ENCODE measurements around the gene SLC2A2. TPM values are rescaled to one million over a fixed set of nuclear protein-coding genes. Genes with fewer than 3 reads are reported as not detected.

Gene SLC2A2
- total and polyA plus RNA-seq, 8 donors, result 2.9 TPM; not detected in 7

- no peak for DNase-seq
- Histone ChIP-seq H3K27ac (no peak overlapping the region), H3K27me3 (no peaks in the 10 kb centered on the region), H3K4me3 (no peak overlapping the region), H3K9me3 (no peaks in the 10 kb centered on the region), H3K4me1 (peaks cover 0 to 25% (median 3%) of the 10 kb centered on the region in 4 donors), H3K36me3 (no peaks in the 10 kb centered on the region)
- TF ChIP-seq POLR2A (IDR thresholded peaks at IDR 0.05) (no peak), EP300 (IDR thresholded peaks at IDR 0.05) (no peak), POLR2AphosphoS5 (IDR thresholded peaks at IDR 0.05) (no peak)
- TF ChIP-seq, protein P1, sequence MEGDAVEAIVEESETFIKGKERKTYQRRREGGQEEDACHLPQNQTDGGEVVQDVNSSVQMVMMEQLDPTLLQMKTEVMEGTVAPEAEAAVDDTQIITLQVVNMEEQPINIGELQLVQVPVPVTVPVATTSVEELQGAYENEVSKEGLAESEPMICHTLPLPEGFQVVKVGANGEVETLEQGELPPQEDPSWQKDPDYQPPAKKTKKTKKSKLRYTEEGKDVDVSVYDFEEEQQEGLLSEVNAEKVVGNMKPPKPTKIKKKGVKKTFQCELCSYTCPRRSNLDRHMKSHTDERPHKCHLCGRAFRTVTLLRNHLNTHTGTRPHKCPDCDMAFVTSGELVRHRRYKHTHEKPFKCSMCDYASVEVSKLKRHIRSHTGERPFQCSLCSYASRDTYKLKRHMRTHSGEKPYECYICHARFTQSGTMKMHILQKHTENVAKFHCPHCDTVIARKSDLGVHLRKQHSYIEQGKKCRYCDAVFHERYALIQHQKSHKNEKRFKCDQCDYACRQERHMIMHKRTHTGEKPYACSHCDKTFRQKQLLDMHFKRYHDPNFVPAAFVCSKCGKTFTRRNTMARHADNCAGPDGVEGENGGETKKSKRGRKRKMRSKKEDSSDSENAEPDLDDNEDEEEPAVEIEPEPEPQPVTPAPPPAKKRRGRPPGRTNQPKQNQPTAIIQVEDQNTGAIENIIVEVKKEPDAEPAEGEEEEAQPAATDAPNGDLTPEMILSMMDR (IDR thresholded peaks at IDR 0.05), result no peak
- 66 to 78% (median 74%) methylated on average over 1 of the region's 1 CpG for WGBS, 5 donors
- intact Hi-C loops (cut with DNase I; ENCODE audit: low total_unique reads), result no loop called here
Observed at GRCh38 chr3:171054231-171054630, 27.7 kb upstream of the SLC2A2 start.

DNA sequence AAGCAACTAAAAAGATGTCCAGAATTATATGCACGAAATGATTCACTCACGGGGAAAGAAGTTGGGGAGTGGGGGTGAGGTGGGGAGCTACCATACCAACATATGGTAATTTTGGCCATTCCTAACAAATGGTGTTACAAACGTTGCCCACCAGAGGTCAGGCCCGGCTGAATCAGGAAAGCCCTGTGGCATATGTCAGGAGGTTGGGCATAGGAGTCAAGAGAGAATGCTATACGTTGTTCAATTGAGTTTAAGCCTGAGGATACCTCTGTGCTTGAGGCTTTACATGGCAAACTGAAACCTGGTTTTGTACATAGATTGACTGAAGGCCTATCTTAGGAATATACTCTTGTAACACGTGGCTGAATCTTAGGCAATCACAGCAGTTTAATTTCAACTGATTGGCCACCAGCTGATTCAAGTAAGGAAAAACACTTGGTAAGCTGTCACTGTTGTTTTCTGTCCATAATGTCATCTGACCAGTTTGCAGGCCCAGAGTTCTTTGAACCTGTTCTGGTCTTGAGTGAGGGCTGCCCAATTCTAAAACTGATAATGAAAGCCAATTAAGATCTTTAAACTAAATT lies 23.4 kb upstream of the SLC2A2 start:
- peaks cover 0 to under 1% (median 0%) of the 10 kb centered on the region in 4 donors for H3K4me1 ChIP-seq
- H3K9me3 ChIP-seq, result no peaks in the 10 kb centered on the region
- TF ChIP-seq EP300 (IDR thresholded peaks at IDR 0.05) (no peak), POLR2AphosphoS5 (IDR thresholded peaks at IDR 0.05) (no peak), POLR2A (IDR thresholded peaks at IDR 0.05) (no peak)
- TF ChIP-seq, protein P1 (IDR thresholded peaks at IDR 0.05), result peak in 5 of 7 experiments; percentile 12 to 59 (median 39)
- H3K27ac ChIP-seq, result no peak overlapping the region
- WGBS, 5 donors, result 17 to 27% (median 23%) methylated on average over 6 of the region's 6 CpGs
- no peak overlapping the region for H3K4me3 ChIP-seq
- intact Hi-C loops (cut with DNase I; ENCODE audit: low total_unique reads), result loop anchor here (10.0 kb wide), 1 partner anchor 515 kb away; no protein-coding TSS in a partner anchor
- peak; percentile 54 to 76 for DNase-seq
- H3K27me3 ChIP-seq, result no peaks in the 10 kb centered on the region
- H3K36me3 ChIP-seq, result no peaks in the 10 kb centered on the region

- intact Hi-C loops (cut with DNase I; ENCODE audit: low total_unique reads), result loop anchor here (10.0 kb wide), 1 partner anchor 518 kb away; no protein-coding TSS in a partner anchor
- no peak for DNase-seq
- WGBS, 5 donors, result 70 to 89% (median 80%) methylated on average over 4 of the region's 4 CpGs
- H3K9me3 ChIP-seq, result no peaks in the 10 kb centered on the region
- no peak overlapping the region for H3K4me3 ChIP-seq
- H3K27me3 ChIP-seq, result no peaks in the 10 kb centered on the region
- no peaks in the 10 kb centered on the region for H3K36me3 ChIP-seq
- no peaks in the 10 kb centered on the region for H3K4me1 ChIP-seq
- no peak for TF ChIP-seq EP300 (IDR thresholded peaks at IDR 0.05)
- no peak for TF ChIP-seq POLR2A (IDR thresholded peaks at IDR 0.05)
- no peak for TF ChIP-seq POLR2AphosphoS5 (IDR thresholded peaks at IDR 0.05)
- TF ChIP-seq, protein P1 (IDR thresholded peaks at IDR 0.05), result no peak
- H3K27ac ChIP-seq, result no peak overlapping the region
Observed at GRCh38 chr3:171046760-171047159, 20.2 kb upstream of the SLC2A2 start.

- DNase-seq, result no peak
- Histone ChIP-seq H3K27me3 (no peaks in the 10 kb centered on the region), H3K9me3 (no peaks in the 10 kb centered on the region), H3K36me3 (no peaks in the 10 kb centered on the region), H3K4me3 (no peak overlapping the region), H3K27ac (no peak overlapping the region), H3K4me1 (no peaks in the 10 kb centered on the region)
- intact Hi-C loops (cut with DNase I; ENCODE audit: low total_unique reads), result loop anchor here (10.0 kb wide), 1 partner anchor 520 kb away; no protein-coding TSS in a partner anchor
- 75 to 85% (median 78%) methylated on average over 14 of the region's 14 CpGs for WGBS, 5 donors
- TF ChIP-seq POLR2A (IDR thresholded peaks at IDR 0.05) (no peak), POLR2AphosphoS5 (IDR thresholded peaks at IDR 0.05) (no peak), EP300 (IDR thresholded peaks at IDR 0.05) (no peak)
- TF ChIP-seq, protein P1 (IDR thresholded peaks at IDR 0.05), result no peak
Observed at GRCh38 chr3:171044835-171045793, 18.6 kb upstream of the SLC2A2 start.

Measured in stomach (tissue), 9 donors.